ENCODE results near the gene LMBRD1.

The LMBRD1 gene

DNA sequence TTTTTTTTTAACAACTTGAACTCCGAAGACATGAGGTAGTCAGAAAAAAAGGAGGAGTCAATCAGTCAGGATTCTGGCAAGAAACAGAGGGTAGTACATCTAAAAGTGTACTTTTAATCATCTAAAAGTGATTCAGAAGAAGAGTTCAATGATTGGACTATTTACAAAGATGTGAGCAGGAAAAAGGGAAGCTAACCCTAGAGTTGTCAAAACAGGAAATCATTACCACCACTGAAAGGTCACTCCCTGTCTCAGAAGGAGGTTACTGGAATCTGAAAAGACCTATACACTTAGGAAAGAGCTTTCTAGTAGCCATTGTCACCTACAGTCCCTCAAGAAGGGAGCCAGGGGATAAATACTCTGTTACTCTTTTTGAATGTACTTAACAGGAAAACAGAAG lies 16.7 kb upstream of the LMBRD1 start:
- H3K4me2 ChIP-seq (ENCODE audit: low read length, poor library complexity, severe bottlenecking) = no peak overlapping the region
- H3K9ac ChIP-seq (ENCODE audit: low read length) = no peak overlapping the region
- peak overlapping the region in 1 of 2 experiments; percentile 50 for H3K18ac ChIP-seq (ENCODE audit: low read depth in 1 of 2, low read length in 2 of 2)
- H3K4ac ChIP-seq (ENCODE audit: low read depth in 1 of 2, low read length in 2 of 2) = no peak overlapping the region
- H2AK5ac ChIP-seq (ENCODE audit: low read length, severe bottlenecking) = no peak overlapping the region
- H3K4me1 ChIP-seq (ENCODE audit: control insufficient read depth, insufficient read depth, low read depth, low read length) = no peaks in the 10 kb centered on the region
- no peaks in the 10 kb centered on the region for H3K9me3 ChIP-seq (ENCODE audit: control insufficient read depth, low read length)
- no peak overlapping the region for H2BK12ac ChIP-seq (ENCODE audit: low read length in 2 of 2)
- 100% methylated on average over 1 of the region's 1 CpG for WGBS
- H2BK15ac ChIP-seq (ENCODE audit: low read depth, poor library complexity, severe bottlenecking) = no peak overlapping the region
- H3K36me3 ChIP-seq (ENCODE audit: control insufficient read depth in 1 of 2, insufficient read depth in 2 of 2, low read depth in 1 of 2, low read length in 2 of 2) = no peaks in the 10 kb centered on the region
- no peaks in the 10 kb centered on the region for H3K27me3 ChIP-seq (ENCODE audit: control insufficient read depth in 1 of 2, insufficient read depth in 1 of 2, low read length in 2 of 2)
- no peak overlapping the region for H4K8ac ChIP-seq (ENCODE audit: low read length)
- no peak overlapping the region for H3K27ac ChIP-seq (ENCODE audit: low read length, poor library complexity, severe bottlenecking)
- H4K91ac ChIP-seq (ENCODE audit: low read length) = no peak overlapping the region
- H3K23ac ChIP-seq (ENCODE audit: low read length in 2 of 2) = no peak overlapping the region
- H2BK120ac ChIP-seq (ENCODE audit: low read depth, low read length) = no peak overlapping the region
- no peak overlapping the region for H3K14ac ChIP-seq (ENCODE audit: low read length in 2 of 2)
- H3K79me1 ChIP-seq (replicated peaks; ENCODE audit: low read length, poor library complexity, severe bottlenecking) = no peaks in the 10 kb centered on the region
- no peak overlapping the region for H2AFZ ChIP-seq (ENCODE audit: low read depth, low read length)
- H3K4me3 ChIP-seq (ENCODE audit: insufficient read depth in 1 of 2, low read depth in 1 of 2, low read length in 2 of 2) = no peak overlapping the region
- peak; percentile 11 for DNase-seq
- no peak overlapping the region for H2BK5ac ChIP-seq (ENCODE audit: low read depth, low read length, poor library complexity, severe bottlenecking)

DNA sequence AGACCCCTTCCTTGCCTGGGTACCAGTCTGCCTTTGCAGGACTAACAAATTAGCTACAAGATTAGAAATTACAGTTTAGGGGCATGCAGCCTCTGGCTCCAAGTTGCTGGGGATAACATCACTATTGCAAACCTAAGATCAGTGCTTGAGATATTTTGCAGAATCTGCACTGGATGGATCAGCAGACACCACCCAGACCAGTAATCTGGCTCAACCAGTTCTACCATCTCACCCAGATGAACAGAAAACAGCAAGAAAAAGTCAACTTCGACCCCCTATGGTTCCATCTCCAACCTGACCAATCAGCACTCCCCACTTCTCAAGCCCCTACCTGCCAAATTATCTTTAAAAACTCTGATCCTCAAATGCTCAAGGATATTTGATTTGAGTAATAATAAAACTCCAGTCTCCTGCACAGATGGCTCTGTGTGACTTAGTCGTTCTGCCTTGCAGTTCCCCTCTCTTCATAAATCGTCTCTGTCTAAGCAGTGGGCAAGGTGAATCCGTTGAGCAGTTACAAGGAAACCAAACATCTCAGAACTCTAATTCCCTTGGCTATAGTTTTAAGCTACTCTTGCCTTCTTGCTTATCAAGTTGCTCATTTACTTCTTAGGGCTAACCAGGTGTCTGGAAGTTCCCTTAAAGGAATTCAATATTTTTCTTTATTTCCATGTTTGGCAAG lies 16.1 kb upstream of the LMBRD1 start:
- Histone ChIP-seq H3K4me3 (ENCODE audit: insufficient read depth in 1 of 2, low read depth in 1 of 2, low read length in 2 of 2) (no peak overlapping the region), H3K4me2 (ENCODE audit: low read length, poor library complexity, severe bottlenecking) (no peak overlapping the region), H3K9me3 (ENCODE audit: control insufficient read depth, low read length) (no peaks in the 10 kb centered on the region), H3K79me1 (replicated peaks; ENCODE audit: low read length, poor library complexity, severe bottlenecking) (no peaks in the 10 kb centered on the region), H3K27ac (ENCODE audit: low read length, poor library complexity, severe bottlenecking) (no peak overlapping the region), H3K36me3 (ENCODE audit: control insufficient read depth in 1 of 2, insufficient read depth in 2 of 2, low read depth in 1 of 2, low read length in 2 of 2) (no peaks in the 10 kb centered on the region), H3K14ac (ENCODE audit: low read length in 2 of 2) (no peak overlapping the region), H2BK5ac (ENCODE audit: low read depth, low read length, poor library complexity, severe bottlenecking) (no peak overlapping the region), H2AFZ (ENCODE audit: low read depth, low read length) (no peak overlapping the region), H3K9ac (ENCODE audit: low read length) (no peak overlapping the region), H3K4me1 (ENCODE audit: control insufficient read depth, insufficient read depth, low read depth, low read length) (no peaks in the 10 kb centered on the region), H3K27me3 (ENCODE audit: control insufficient read depth in 1 of 2, insufficient read depth in 1 of 2, low read length in 2 of 2) (no peaks in the 10 kb centered on the region), H4K91ac (ENCODE audit: low read length) (no peak overlapping the region), H2BK15ac (ENCODE audit: low read depth, poor library complexity, severe bottlenecking) (no peak overlapping the region), H2AK5ac (ENCODE audit: low read length, severe bottlenecking) (no peak overlapping the region), H4K8ac (ENCODE audit: low read length) (no peak overlapping the region), H3K23ac (ENCODE audit: low read length in 2 of 2) (no peak overlapping the region), H2BK120ac (ENCODE audit: low read depth, low read length) (no peak overlapping the region), H3K18ac (ENCODE audit: low read depth in 1 of 2, low read length in 2 of 2) (no peak overlapping the region), H2BK12ac (ENCODE audit: low read length in 2 of 2) (no peak overlapping the region), H3K4ac (ENCODE audit: low read depth in 1 of 2, low read length in 2 of 2) (no peak overlapping the region)
- no peak for DNase-seq
- WGBS = 69% methylated on average over 4 of the region's 4 CpGs

DNA sequence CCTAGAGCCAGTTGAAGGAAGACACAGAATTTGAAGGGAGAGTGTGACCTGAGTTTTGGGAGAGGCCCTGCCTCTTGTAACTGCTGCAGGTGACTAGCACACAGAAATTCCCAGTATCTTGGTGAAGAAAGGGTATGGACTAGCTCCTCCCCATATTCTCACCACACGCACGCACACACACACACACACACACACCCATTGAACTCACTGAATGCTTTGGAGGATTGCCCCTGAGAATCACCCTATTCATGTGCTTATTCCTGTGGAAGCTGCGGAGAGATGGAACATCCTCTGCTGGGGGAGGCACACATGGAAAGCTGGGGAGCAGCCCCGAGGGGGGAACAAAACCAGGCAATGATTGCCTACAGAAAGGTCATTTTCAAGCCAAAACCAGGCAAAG lies 6.2 kb upstream of the LMBRD1 start:
- Histone ChIP-seq H4K91ac (ENCODE audit: low read length) (no peak overlapping the region), H3K36me3 (ENCODE audit: control insufficient read depth in 1 of 2, insufficient read depth in 2 of 2, low read depth in 1 of 2, low read length in 2 of 2) (no peaks in the 10 kb centered on the region), H3K4me3 (ENCODE audit: insufficient read depth in 1 of 2, low read depth in 1 of 2, low read length in 2 of 2) (no peak overlapping the region), H3K9ac (ENCODE audit: low read length) (no peak overlapping the region), H3K23ac (ENCODE audit: low read length in 2 of 2) (no peak overlapping the region), H2AK5ac (ENCODE audit: low read length, severe bottlenecking) (no peak overlapping the region), H2BK12ac (ENCODE audit: low read length in 2 of 2) (no peak overlapping the region), H3K27me3 (ENCODE audit: control insufficient read depth in 1 of 2, insufficient read depth in 1 of 2, low read length in 2 of 2) (no peaks in the 10 kb centered on the region), H3K4ac (ENCODE audit: low read depth in 1 of 2, low read length in 2 of 2) (no peak overlapping the region), H3K27ac (ENCODE audit: low read length, poor library complexity, severe bottlenecking) (no peak overlapping the region), H4K8ac (ENCODE audit: low read length) (no peak overlapping the region), H2BK120ac (ENCODE audit: low read depth, low read length) (no peak overlapping the region), H3K18ac (ENCODE audit: low read depth in 1 of 2, low read length in 2 of 2) (no peak overlapping the region), H3K4me1 (ENCODE audit: control insufficient read depth, insufficient read depth, low read depth, low read length) (no peaks in the 10 kb centered on the region), H2BK5ac (ENCODE audit: low read depth, low read length, poor library complexity, severe bottlenecking) (no peak overlapping the region), H3K79me1 (replicated peaks; ENCODE audit: low read length, poor library complexity, severe bottlenecking) (no peaks in the 10 kb centered on the region), H3K4me2 (ENCODE audit: low read length, poor library complexity, severe bottlenecking) (no peak overlapping the region), H3K14ac (ENCODE audit: low read length in 2 of 2) (no peak overlapping the region), H2AFZ (ENCODE audit: low read depth, low read length) (no peak overlapping the region), H2BK15ac (ENCODE audit: low read depth, poor library complexity, severe bottlenecking) (no peak overlapping the region), H3K9me3 (ENCODE audit: control insufficient read depth, low read length) (no peaks in the 10 kb centered on the region)
- WGBS = 61% methylated on average over 4 of the region's 4 CpGs
- DNase-seq = no peak

DNA sequence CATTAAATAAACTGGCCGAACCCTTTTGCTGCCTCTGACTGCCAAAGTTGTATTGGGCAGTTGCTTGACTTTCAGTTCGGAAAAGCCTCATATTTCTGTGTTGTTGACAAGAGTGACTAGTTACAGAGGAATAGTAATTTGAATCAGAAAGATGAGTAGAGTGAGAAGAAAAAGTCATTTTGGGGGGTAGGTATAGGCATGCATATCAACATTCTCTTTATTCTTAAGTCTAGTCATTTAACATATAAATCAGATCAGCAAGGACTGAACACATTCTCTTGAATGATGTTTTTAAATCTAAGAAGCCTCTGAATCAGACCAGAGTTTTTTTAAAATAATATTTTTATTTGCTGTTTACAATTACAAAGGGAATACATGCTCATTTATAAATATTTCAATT lies 4.9 kb upstream of the LMBRD1 start:
- Histone ChIP-seq H3K4me2 (ENCODE audit: low read length, poor library complexity, severe bottlenecking) (no peak overlapping the region), H3K27ac (ENCODE audit: low read length, poor library complexity, severe bottlenecking) (no peak overlapping the region), H3K27me3 (ENCODE audit: control insufficient read depth in 1 of 2, insufficient read depth in 1 of 2, low read length in 2 of 2) (no peaks in the 10 kb centered on the region), H2AFZ (ENCODE audit: low read depth, low read length) (no peak overlapping the region), H3K36me3 (ENCODE audit: control insufficient read depth in 1 of 2, insufficient read depth in 2 of 2, low read depth in 1 of 2, low read length in 2 of 2) (no peaks in the 10 kb centered on the region), H3K79me1 (replicated peaks; ENCODE audit: low read length, poor library complexity, severe bottlenecking) (no peaks in the 10 kb centered on the region), H2BK5ac (ENCODE audit: low read depth, low read length, poor library complexity, severe bottlenecking) (no peak overlapping the region), H3K9ac (ENCODE audit: low read length) (no peak overlapping the region), H2BK15ac (ENCODE audit: low read depth, poor library complexity, severe bottlenecking) (no peak overlapping the region), H3K18ac (ENCODE audit: low read depth in 1 of 2, low read length in 2 of 2) (no peak overlapping the region), H2BK120ac (ENCODE audit: low read depth, low read length) (no peak overlapping the region), H3K9me3 (ENCODE audit: control insufficient read depth, low read length) (no peaks in the 10 kb centered on the region), H3K4me3 (ENCODE audit: insufficient read depth in 1 of 2, low read depth in 1 of 2, low read length in 2 of 2) (no peak overlapping the region), H2AK5ac (ENCODE audit: low read length, severe bottlenecking) (no peak overlapping the region), H3K23ac (ENCODE audit: low read length in 2 of 2) (no peak overlapping the region), H4K91ac (ENCODE audit: low read length) (no peak overlapping the region), H2BK12ac (ENCODE audit: low read length in 2 of 2) (no peak overlapping the region), H3K14ac (ENCODE audit: low read length in 2 of 2) (no peak overlapping the region), H3K4me1 (ENCODE audit: control insufficient read depth, insufficient read depth, low read depth, low read length) (no peaks in the 10 kb centered on the region), H3K4ac (ENCODE audit: low read depth in 1 of 2, low read length in 2 of 2) (no peak overlapping the region), H4K8ac (ENCODE audit: low read length) (no peak overlapping the region)
- DNase-seq = no peak
- WGBS = 92% methylated on average over 2 of the region's 2 CpGs
